Skeletal muscle tissue (tissue), 4 donors: ENCODE measurements around the gene MAN2A1. TPM values are rescaled to one million over a fixed set of nuclear protein-coding genes. Genes with fewer than 3 reads are reported as not detected.

ENCODE experiments used
- H3K27ac ChIP-seq: one replicate; pipeline ENCODE4 v1.7.0; 2013; ENCODE audit warnings: mild to moderate bottlenecking, low read depth, low read length, inconsistent platforms
- H3K27me3 ChIP-seq, 3 donors: one replicate each; pipeline ENCODE4 v1.7.0; 2013; ENCODE audit warnings: low read length in 3 of 3; ENCODE audit not compliant: control insufficient read depth in 3 of 3, insufficient read depth in 3 of 3
- H3K36me3 ChIP-seq, 3 donors: one replicate each; pipeline ENCODE4 v1.7.0; 2013; ENCODE audit warnings: low read length in 3 of 3; ENCODE audit not compliant: control insufficient read depth in 3 of 3, insufficient read depth in 3 of 3
- H3K4me1 ChIP-seq, 3 donors: one replicate each; pipeline ENCODE4 v1.7.0; 2013; ENCODE audit warnings: low read length in 3 of 3, mild to moderate bottlenecking in 3 of 3; ENCODE audit not compliant: control insufficient read depth in 3 of 3, insufficient read depth in 3 of 3
- H3K4me3 ChIP-seq, 3 donors: one replicate each; pipeline ENCODE4 v1.7.0; 2013; ENCODE audit warnings: low read length in 3 of 3
- H3K9ac ChIP-seq, 3 donors: one replicate each; pipeline ENCODE4 v1.7.0; 2013; ENCODE audit warnings: low read length in 3 of 3, mild to moderate bottlenecking in 3 of 3, moderate library complexity in 2 of 3, low read depth in 1 of 3
- H3K9me3 ChIP-seq, 3 donors: one replicate each; pipeline ENCODE4 v1.7.0; 2013; ENCODE audit warnings: low read length in 3 of 3; ENCODE audit not compliant: control insufficient read depth in 3 of 3
- total RNA-seq: library from RNA; depleted of rRNA; stranded (reverse); fragments of >200 nt; gene quantifications from one replicate; pipeline ENCODE4 v1.2.3, GENCODE V29; 2014
- donor health status: Osteomylitis.

The MAN2A1 gene
- total RNA-seq, 1 donor from 2014 or later: 81.4 TPM

DNA sequence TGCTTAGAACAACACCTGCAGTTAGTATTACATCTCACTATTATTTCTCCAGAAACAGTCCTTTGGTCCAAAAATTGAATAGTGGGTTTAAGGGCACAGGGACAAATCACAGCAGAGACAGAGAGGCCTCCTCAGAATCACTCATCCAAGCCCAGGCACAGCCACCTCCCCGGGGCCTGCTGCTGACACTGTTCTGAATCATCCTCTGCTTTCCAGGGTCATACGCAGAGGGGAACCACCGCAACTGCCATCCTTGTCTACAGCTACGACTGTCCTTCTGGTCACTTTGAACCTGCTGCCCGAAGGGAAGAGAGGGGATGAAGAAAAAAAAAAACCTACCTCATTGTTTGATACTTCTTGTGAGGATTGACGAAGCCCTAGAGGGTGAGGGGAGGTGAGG lies 35.3 kb upstream of the MAN2A1 start:
- Histone ChIP-seq H3K9ac (no peak overlapping the region), H3K9me3 (no peaks in the 10 kb centered on the region), H3K4me1 (no peaks in the 10 kb centered on the region), H3K36me3 (no peaks in the 10 kb centered on the region), H3K27ac (no peak overlapping the region), H3K4me3 (no peak overlapping the region), H3K27me3 (no peaks in the 10 kb centered on the region)

DNA sequence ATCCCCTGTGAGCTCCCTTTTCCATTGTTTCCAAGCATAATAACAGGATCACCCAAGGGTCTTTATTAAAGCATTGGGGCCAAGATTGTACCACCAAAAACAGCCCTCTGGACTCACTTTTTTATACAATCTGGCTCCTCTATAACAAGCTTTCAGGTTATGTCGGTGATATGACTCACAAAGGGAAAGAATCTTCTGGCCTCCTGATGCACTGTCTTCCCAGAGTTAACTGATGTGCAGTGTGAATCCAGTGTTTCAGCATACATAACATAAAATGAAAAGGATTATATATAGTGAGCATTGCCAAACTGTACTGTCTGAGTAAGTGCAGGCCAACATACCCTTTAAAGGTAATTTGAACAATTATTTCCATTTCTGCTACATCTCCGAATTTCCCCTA lies 33.9 kb upstream of the MAN2A1 start:
- no peaks in the 10 kb centered on the region for H3K9me3 ChIP-seq
- no peaks in the 10 kb centered on the region for H3K27me3 ChIP-seq
- H3K27ac ChIP-seq: no peak overlapping the region
- no peak overlapping the region for H3K4me3 ChIP-seq
- no peaks in the 10 kb centered on the region for H3K4me1 ChIP-seq
- no peaks in the 10 kb centered on the region for H3K36me3 ChIP-seq
- H3K9ac ChIP-seq: no peak overlapping the region

DNA sequence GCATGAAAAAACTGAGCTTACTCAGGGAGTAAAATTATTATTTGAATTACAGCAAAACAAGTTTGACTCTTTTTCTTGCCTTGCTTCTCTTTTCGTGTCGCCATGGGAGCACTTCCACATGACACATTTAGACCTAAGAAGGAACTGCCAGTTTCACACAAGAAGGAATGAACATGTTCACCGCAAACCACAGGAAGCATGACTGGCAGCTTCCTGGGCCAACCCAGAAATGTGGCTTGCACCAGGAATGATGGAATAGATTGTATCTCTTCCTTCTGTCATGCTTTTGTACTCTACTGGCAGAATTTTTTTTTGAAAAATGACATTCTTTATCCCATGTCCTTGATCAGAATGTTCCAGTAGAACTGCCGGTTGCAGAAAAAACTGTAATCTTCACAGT lies 32.9 kb upstream of the MAN2A1 start:
- no peaks in the 10 kb centered on the region for H3K9me3 ChIP-seq
- H3K27me3 ChIP-seq: no peaks in the 10 kb centered on the region
- H3K27ac ChIP-seq: no peak overlapping the region
- H3K4me3 ChIP-seq: no peak overlapping the region
- no peaks in the 10 kb centered on the region for H3K36me3 ChIP-seq
- no peak overlapping the region for H3K9ac ChIP-seq
- H3K4me1 ChIP-seq: no peaks in the 10 kb centered on the region

DNA sequence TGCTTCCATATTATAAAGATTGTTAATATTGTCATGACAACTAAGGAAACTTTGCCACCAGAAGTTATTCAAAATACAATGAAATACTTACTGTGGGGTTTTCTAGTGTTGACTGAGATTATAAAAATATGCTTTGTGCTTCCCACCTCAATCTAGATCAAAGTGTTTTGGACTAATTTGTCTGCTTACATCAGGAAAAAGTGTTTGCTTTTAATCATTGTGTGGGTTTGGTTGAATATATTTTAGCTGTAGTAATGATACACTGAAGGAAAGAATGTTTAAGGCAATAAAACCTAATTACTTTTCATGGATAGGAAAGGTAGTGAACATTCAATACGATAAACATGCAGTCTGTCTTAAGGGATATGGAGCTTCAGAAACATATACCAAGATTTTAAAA lies 29.8 kb upstream of the MAN2A1 start:
- no peaks in the 10 kb centered on the region for H3K36me3 ChIP-seq
- H3K9ac ChIP-seq: no peak overlapping the region
- no peaks in the 10 kb centered on the region for H3K4me1 ChIP-seq
- no peak overlapping the region for H3K27ac ChIP-seq
- H3K27me3 ChIP-seq: no peaks in the 10 kb centered on the region
- H3K4me3 ChIP-seq: no peak overlapping the region
- H3K9me3 ChIP-seq: no peaks in the 10 kb centered on the region

DNA sequence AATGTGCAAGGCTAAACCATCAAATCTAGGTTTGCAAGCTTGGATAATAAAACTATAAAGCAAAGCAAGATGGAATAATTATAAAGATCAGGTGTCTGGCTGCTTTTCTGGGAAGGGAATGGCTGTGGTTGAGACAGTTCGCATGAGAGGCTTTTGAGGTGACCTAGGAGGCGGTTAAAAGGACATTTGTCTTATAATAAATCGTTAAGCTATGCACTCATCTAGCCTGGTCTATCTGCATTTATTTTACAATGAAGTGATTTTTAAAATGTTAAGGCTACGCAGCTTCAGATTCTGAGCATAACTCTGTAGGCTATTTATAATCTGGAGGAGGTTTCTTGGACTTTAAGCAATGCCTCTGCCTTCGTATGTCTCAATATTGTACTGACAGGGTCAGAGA lies 29.4 kb upstream of the MAN2A1 start:
- no peak overlapping the region for H3K9ac ChIP-seq
- no peaks in the 10 kb centered on the region for H3K4me1 ChIP-seq
- no peak overlapping the region for H3K4me3 ChIP-seq
- no peaks in the 10 kb centered on the region for H3K27me3 ChIP-seq
- H3K9me3 ChIP-seq: no peaks in the 10 kb centered on the region
- no peaks in the 10 kb centered on the region for H3K36me3 ChIP-seq
- no peak overlapping the region for H3K27ac ChIP-seq

DNA sequence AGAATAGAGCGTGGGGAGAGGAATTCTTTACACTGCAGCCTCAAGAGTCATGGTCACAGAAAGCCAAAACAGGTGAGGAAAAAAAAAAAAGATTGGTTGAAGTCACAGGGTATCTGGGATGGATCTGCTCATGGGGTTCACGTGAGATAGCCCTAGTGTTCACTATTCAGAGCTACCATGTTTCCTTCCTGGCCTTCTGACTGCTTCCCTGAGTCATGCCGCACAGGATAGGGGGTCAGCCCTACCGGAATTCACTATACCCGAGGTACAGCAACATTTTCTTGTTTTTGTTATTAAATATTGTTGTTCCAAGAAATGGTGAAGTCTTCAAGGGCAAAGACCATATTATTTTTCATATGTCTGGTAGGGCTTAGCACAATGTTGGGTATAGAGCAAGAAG lies 21.5 kb upstream of the MAN2A1 start:
- Histone ChIP-seq H3K27ac (no peak overlapping the region), H3K27me3 (no peaks in the 10 kb centered on the region)

DNA sequence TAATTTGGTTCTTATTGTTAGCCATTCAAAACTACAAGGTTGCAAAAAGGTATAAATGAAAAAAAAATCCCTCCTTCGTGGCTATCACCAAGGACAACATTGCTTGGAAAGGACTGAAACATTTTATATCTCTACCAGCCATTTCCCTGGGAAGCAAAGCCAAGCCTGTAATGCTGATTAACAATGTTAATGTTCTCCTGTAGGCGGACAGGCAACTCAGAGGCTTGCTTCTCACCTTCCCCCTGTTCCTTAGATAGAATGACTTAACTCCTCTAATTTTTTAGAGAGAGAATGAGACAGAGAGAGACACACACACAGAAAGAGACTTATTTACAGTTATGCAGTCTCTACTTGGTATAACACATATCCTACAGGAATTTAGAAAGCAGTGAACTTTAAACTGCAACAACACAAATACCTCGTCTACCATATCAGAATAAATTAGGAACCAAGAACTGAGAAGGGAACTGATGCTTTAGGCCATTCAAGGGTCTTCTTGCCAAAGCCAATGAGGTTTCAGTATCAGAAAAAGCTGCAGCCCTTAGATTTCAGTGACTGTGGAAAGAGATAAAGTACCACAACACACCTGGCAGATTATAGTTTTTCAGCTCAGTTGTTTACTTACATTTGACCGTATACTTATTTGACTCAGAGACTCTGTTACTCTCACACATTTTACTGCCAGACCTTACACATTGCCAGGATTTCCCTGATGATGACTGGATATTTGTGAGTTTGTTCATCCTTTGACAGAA lies 20.9 kb upstream of the MAN2A1 start:
- no peaks in the 10 kb centered on the region for H3K27me3 ChIP-seq

More for the DNA sequence above, 21.5 kb upstream of the MAN2A1 start:
- H3K4me3 ChIP-seq: no peak overlapping the region
- no peaks in the 10 kb centered on the region for H3K4me1 ChIP-seq
- H3K9me3 ChIP-seq: no peaks in the 10 kb centered on the region
- H3K9ac ChIP-seq: no peak overlapping the region
- no peaks in the 10 kb centered on the region for H3K36me3 ChIP-seq

DNA sequence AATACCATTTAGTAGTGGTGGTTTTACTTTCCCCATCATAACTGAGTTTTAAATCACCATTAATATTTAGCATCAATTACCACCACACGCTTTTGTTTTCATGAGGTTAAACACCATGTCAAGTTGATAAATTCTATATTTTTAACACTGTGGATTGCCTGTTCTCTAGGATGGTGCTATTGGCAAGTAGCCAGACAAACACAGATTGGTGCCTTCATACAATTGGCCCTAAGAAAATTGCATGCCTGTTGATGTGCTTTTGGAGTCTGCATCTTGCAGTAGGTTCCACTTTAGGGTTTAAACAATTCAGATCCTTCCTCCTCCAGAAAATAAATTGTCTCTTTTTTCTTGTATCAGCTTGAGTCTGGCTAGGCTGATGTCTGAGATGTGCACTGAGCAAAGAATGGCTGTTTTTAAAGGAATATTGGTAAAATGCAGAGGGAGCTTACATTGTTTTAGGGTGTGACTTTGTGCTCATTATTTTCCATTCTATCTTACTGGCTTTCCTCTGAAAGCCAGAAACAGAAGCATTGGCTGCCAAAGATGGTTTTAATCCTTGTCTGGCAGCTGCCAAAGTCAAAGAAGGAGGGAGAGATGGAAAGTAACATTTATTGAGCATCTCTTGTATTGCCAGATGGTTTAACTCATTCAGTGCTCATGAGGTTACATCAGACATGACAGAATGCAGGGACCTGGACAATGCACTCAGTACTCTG lies 19.6 kb upstream of the MAN2A1 start:
- Histone ChIP-seq H3K9me3 (no peaks in the 10 kb centered on the region), H3K36me3 (no peaks in the 10 kb centered on the region), H3K27me3 (no peaks in the 10 kb centered on the region)

More for the DNA sequence above, 20.9 kb upstream of the MAN2A1 start:
- Histone ChIP-seq H3K9ac (no peak overlapping the region), H3K9me3 (no peaks in the 10 kb centered on the region), H3K4me1 (no peaks in the 10 kb centered on the region), H3K27ac (no peak overlapping the region), H3K36me3 (no peaks in the 10 kb centered on the region), H3K4me3 (no peak overlapping the region)

DNA sequence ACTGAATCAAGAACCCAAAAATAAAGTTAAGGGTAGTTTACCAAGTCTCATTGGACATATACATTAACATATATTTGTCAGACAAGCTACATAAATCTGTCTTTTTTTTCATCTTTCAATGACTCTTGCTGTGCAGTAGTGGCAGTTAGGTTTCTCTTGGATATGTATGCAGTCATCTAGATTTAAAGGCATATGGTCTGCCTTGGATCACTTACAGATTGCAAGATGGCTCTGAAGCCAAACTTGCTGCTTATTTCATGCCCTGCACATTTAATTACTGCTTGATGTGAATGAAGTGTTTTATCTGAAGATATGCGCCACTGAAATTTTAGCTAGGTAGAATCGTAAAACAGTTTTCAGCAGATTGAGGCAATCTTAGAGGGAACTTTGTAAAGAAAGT lies 18.6 kb upstream of the MAN2A1 start:
- Histone ChIP-seq H3K4me1 (no peaks in the 10 kb centered on the region), H3K27me3 (no peaks in the 10 kb centered on the region), H3K36me3 (no peaks in the 10 kb centered on the region), H3K4me3 (no peak overlapping the region), H3K9ac (no peak overlapping the region), H3K27ac (no peak overlapping the region), H3K9me3 (no peaks in the 10 kb centered on the region)

More for the DNA sequence above, 19.6 kb upstream of the MAN2A1 start:
- Histone ChIP-seq H3K4me3 (no peak overlapping the region), H3K9ac (no peak overlapping the region), H3K27ac (no peak overlapping the region), H3K4me1 (no peaks in the 10 kb centered on the region)

DNA sequence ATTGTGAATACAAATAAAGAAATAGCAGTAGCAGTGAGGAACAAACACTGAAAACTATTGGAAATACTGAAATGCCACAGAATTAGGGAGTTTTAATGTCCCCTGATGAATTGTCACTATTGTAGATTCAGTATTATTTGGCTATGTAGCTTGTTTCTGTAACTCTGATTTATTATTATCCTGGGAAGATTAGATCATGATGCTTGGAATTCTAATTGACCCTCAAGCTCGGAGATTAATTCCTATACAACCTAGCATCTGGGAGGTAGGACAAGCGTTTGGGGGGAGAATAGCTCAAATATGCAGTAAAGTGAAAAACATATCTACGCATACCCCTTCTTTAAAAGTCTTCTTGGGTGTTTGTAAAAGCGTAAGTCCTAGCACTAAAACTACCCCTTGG lies 15.1 kb upstream of the MAN2A1 start:
- no peaks in the 10 kb centered on the region for H3K27me3 ChIP-seq
- H3K4me3 ChIP-seq: no peak overlapping the region
- H3K4me1 ChIP-seq: no peaks in the 10 kb centered on the region
- H3K9ac ChIP-seq: no peak overlapping the region
- no peaks in the 10 kb centered on the region for H3K36me3 ChIP-seq
- H3K27ac ChIP-seq: no peak overlapping the region
- no peaks in the 10 kb centered on the region for H3K9me3 ChIP-seq
